ENCODE data around the gene EFNA5. TPM values are rescaled to one million over a fixed set of nuclear protein-coding genes. Genes with fewer than 3 reads are reported as not detected.

Gene EFNA5
- total and polyA plus RNA-seq, 10 of the 15 experiments (the other 5 are each of a cell fraction or from before 2014, with no cell fraction given), result 0.19 to 12.6 (median 3.9) TPM

- no peak for ATAC-seq
- H3K9me3 ChIP-seq (replicated peaks; ENCODE audit: control insufficient read depth, insufficient read depth, low read length), result no peaks in the 10 kb centered on the region; the same call in 2 of the 3 replicates
- no peaks in the 10 kb centered on the region for H4K20me1 ChIP-seq (ENCODE audit: control insufficient read depth, insufficient read depth)
- ChIA-PET RAD21 (ENCODE audit: unreplicated experiment) (no interaction called here), CTCF (interaction anchor here (1.5 kb wide), 1 partner anchor 24 kb away, joined by 3 read pairs; no protein-coding TSS in a partner anchor), SMC1A (ENCODE audit: uncharacterized antibody, unreplicated experiment) (interaction anchor here (0.8 to 4.1 kb wide), 5 partner anchors 9 to 37 kb away, joined by 3 to 11 read pairs (median 3); no protein-coding TSS in a partner anchor), POLR2A (no interaction called here)
- no peaks in the 10 kb centered on the region for H3K4me1 ChIP-seq (ENCODE audit: control insufficient read depth, insufficient read depth, low read length)
- no TSS peak for BruUV-seq (replicated peaks)
- no peak for DNase-seq (ENCODE audit: low read depth, low spot score)
- H3K4me2 ChIP-seq (ENCODE audit: control insufficient read depth, insufficient read depth), result no peak overlapping the region
- no peak for FAIRE-seq
- intact Hi-C loops (cut with micrococcal nuclease; ENCODE audit: unreplicated experiment), result no loop called here
- no peak overlapping the region for H3K4me3 ChIP-seq
- no peaks in the 10 kb centered on the region for H3K79me2 ChIP-seq (ENCODE audit: control insufficient read depth, insufficient read depth, low read length)
- no peaks in the 10 kb centered on the region for H3K27me3 ChIP-seq (replicated peaks in 1 of 2; ENCODE audit: control insufficient read depth in 2 of 2, insufficient read depth in 2 of 2, low read length in 1 of 2)
- no peak overlapping the region for H3K27ac ChIP-seq (ENCODE audit: control insufficient read depth, insufficient read depth)
- no peak overlapping the region for H2AFZ ChIP-seq (ENCODE audit: control insufficient read depth, low read depth, low read length)
- WGBS (ENCODE audit: insufficient coverage, insufficient replicate concordance, low lambda C conversion rate, missing lambda C conversion rate), result 47% methylated on average over 9 of the region's 9 CpGs
- H3K36me3 ChIP-seq (ENCODE audit: control insufficient read depth in 2 of 2, insufficient read depth in 2 of 2, low read length in 1 of 2), result no peaks in the 10 kb centered on the region
- in situ Hi-C loops (cut with MboI), result no loop called here
- TF ChIP-seq HDAC2 (IDR thresholded peaks at IDR 0.05) (no peak), POLR2AphosphoS2 (IDR thresholded peaks at IDR 0.05; ENCODE audit: low read depth, low read length) (no peak), MAX (IDR thresholded peaks at IDR 0.05; ENCODE audit: low read depth, low read length) (no peak), ZNF24 (IDR thresholded peaks at IDR 0.05) (no peak), EZH2 (IDR thresholded peaks at IDR 0.05; ENCODE audit: borderline replicate concordance, control insufficient read depth, low read depth, low read length) (no peak), SPI1 (IDR thresholded peaks at IDR 0.05; ENCODE audit: borderline replicate concordance, insufficient read depth, low read depth, low read length) (no peak), CHD2 (IDR thresholded peaks at IDR 0.05; ENCODE audit: borderline replicate concordance, low read depth, low read length) (no peak), SMAD1 (IDR thresholded peaks at IDR 0.05; ENCODE audit: low read depth, partially characterized antibody) (no peak)
- no peak overlapping the region for H3K9ac ChIP-seq (ENCODE audit: control insufficient read depth, insufficient read depth, low read length)
These were observed 339.8 kb downstream of the EFNA5 start for GRCh38 chr5:107330903-107331302.
